AG09309 (cell line): ENCODE data around the gene PARD3.

Experiments
- DNase-seq: peaks from one replicate; pipeline ENCODE4 v3.0.0-alpha.2; 2010; ENCODE audit warnings: low read depth
- H3K4me3 ChIP-seq: 2 replicates; pipeline ENCODE4 v1.5.1; 2011; ENCODE audit warnings: mild to moderate bottlenecking, low read depth, low read length, moderate library complexity; ENCODE audit not compliant: control insufficient read depth
- TF ChIP-seq, protein P1 (sequence below): IDR thresholded peaks from 2 replicates; pipeline ENCODE4 v1.5.1; 2011; ENCODE audit warnings: mild to moderate bottlenecking, low read depth, low read length, inconsistent platforms; ENCODE audit not compliant: insufficient read depth, control insufficient read depth; ENCODE audit errors: missing control alignments

The PARD3 gene

DNA sequence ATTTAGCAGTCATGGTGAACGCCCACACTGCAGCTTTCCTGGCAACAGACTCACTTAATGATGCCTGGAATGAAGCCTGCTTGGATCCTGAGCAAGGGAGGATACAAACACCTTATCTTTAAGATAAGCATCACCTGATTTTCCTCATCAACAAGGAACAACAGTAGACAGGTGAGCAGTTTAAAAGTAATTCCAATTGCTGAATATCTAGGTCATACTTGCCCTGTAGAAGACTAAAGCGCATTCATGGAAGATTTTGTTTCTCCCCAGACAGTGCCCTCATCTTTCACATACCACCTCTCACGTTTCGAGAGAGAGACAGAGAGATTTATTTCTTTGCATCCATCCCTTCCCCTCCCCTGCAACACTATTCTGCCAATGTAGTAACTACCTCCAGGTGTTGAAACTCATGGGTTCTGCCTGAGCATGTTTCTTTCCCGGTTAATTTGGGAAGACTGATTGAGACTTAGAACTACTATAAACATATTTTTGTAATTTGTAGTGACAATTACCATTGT lies 660.7 kb downstream of the PARD3 start:
- TF ChIP-seq, protein P1, sequence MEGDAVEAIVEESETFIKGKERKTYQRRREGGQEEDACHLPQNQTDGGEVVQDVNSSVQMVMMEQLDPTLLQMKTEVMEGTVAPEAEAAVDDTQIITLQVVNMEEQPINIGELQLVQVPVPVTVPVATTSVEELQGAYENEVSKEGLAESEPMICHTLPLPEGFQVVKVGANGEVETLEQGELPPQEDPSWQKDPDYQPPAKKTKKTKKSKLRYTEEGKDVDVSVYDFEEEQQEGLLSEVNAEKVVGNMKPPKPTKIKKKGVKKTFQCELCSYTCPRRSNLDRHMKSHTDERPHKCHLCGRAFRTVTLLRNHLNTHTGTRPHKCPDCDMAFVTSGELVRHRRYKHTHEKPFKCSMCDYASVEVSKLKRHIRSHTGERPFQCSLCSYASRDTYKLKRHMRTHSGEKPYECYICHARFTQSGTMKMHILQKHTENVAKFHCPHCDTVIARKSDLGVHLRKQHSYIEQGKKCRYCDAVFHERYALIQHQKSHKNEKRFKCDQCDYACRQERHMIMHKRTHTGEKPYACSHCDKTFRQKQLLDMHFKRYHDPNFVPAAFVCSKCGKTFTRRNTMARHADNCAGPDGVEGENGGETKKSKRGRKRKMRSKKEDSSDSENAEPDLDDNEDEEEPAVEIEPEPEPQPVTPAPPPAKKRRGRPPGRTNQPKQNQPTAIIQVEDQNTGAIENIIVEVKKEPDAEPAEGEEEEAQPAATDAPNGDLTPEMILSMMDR: no peak
- no peak overlapping the region for H3K4me3 ChIP-seq
- no peak for DNase-seq

DNA sequence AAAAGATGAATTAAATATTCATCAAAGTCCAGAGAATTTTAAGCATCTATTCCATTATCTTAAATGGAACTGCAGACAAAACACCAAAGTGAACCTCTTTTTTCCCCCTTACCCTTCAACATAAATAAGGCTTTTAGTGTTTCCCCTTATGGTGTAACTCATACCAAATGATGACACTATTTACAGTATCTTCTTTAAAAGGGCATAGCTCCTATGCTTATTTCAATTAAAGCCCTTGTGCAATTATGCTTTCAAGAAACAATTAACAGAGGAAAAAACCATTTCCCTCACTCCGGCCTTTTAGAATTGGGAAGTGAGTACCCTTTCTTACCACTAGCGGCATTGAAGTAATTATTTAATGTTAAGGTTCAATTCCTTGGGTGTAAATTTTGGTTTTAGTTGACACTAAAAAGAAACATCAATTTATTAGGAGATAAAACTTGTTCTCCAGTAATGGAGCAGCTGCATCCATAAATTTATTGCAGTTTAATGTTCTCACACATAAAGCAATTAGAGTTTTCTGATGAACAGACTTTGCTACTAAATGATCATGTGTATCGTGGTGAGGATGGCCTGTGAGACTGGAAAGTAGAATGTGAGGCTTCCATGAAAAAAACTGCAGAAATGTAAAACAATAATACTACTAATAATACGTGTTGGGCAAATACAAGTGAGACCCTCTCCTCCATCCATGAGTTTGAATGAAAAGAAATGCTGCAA lies 661.3 kb downstream of the PARD3 start:
- H3K4me3 ChIP-seq: no peak overlapping the region
- no peak for DNase-seq
- TF ChIP-seq, protein P1: no peak

DNA sequence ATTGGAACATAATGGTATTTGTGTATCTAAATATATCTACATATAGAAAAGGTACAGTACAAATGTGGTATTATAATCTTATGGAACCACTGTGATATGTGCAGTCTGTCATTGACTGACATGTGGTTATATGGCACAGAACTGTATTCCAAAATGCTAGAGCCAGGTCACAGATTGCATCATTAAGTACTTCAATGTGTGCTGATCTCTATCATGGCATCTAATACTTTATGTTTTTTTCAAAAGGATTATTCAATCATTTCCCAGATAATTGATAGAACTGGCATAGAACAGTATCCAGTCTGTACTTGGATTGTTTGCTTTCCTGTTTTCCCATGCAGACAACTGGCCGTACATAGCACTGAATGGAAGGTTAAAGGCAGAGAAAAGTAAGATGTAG lies 662.7 kb downstream of the PARD3 start:
- no peak overlapping the region for H3K4me3 ChIP-seq
- no peak for DNase-seq
- TF ChIP-seq, protein P1: no peak

DNA sequence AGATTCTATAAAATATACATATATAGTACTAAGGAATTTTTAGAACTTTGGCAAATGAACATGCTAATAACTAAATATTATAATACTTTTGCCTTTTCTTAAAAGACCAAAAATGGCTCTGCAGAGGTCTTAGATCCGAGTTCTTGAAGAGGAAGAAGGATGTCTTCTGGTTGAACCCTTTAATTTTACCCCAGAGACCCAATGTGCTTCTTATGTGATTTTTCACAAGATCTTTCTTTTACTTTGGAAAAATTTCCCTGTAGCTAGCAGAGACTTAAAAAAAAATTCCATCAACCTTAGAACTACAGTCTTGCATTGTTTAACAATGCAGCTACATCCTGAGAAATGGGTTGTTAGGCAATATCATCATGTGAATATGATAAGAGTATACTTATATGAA lies 663.2 kb downstream of the PARD3 start:
- TF ChIP-seq, protein P1: no peak
- H3K4me3 ChIP-seq: no peak overlapping the region
- no peak for DNase-seq

DNA sequence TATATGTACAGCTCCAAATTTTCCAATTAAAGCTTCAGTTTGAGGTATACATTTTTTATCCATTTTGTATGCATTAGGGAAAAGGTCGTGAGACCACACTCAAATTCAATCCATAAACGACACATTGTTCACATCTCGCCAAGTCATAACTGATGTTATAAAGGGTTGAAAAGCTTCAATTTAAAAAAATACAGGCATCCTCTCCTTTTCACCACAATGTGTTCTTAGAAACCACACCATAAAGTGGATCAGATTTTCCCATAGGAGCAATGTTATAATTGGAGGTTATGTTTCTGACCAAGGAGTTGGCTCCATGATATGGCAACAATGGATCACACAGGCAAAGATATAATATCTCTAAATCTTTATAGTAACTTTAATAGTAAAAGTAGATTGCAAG lies 663.6 kb downstream of the PARD3 start:
- no peak for DNase-seq
- TF ChIP-seq, protein P1: no peak
- no peak overlapping the region for H3K4me3 ChIP-seq

DNA sequence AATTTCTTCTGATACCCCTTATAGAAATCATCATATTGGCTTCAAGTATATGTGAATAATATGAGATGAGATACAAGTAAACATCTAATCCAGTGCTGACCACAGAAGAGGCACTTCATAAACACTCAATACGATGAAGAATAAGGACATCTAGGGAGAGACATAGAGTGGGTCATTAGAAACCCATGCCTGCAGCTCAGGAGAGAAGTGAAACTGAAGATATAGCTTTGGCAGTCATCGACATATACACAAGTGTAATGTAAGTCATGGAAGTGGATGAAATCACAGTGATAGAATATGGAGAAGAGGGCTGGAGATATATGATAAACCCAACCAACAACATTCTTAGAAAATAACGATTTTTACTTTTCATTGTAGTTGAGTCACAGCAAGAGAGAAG lies 665.0 kb downstream of the PARD3 start:
- DNase-seq: no peak
- TF ChIP-seq, protein P1: no peak
- no peak overlapping the region for H3K4me3 ChIP-seq
